CD4-positive, CD25-positive, alpha-beta regulatory T cell (primary cell): Measurements from ENCODE around the gene SETBP1. TPM values are rescaled to one million over a fixed set of nuclear protein-coding genes. Genes with fewer than 3 reads are reported as not detected.
"Not testable (repeated sequence)": the region's sequence is repeated elsewhere in the genome, so short reads cannot be mapped to it uniquely, and the experiment has no call there.

Experiments
- ATAC-seq, 2 donors: fragments of 150-1000 bp; cut with Tn5 transposase; one replicate each; pipeline ENCODE4 v1.10.0; 2021; ENCODE audit warnings: low read depth in 2 of 2, moderate number of reproducible peaks in 2 of 2, moderate library complexity in 1 of 2
- DNase-seq, 3 donors: peaks; one replicate each; pipeline versions ENCODE4 v3.0.0 to v3.0.0-alpha.2; 2012 to 2022; ENCODE audit warnings: mixed read lengths in 1 of 3
- H3K27ac ChIP-seq: one replicate; pipeline ENCODE4 v1.7.0; 2013; ENCODE audit warnings: mild to moderate bottlenecking, low read length; ENCODE audit not compliant: insufficient read depth, poor library complexity, severe bottlenecking
- H3K27me3 ChIP-seq: one replicate; pipeline ENCODE4 v1.7.0; 2013; ENCODE audit warnings: low read length; ENCODE audit not compliant: control insufficient read depth, insufficient read depth
- H3K36me3 ChIP-seq: one replicate; pipeline ENCODE4 v1.7.0; 2013; ENCODE audit warnings: mild to moderate bottlenecking, low read length, moderate library complexity; ENCODE audit not compliant: control insufficient read depth, insufficient read depth
- H3K4me1 ChIP-seq: 2 replicates; pipeline ENCODE4 v1.7.0; 2013; ENCODE audit warnings: mild to moderate bottlenecking, low read length; ENCODE audit not compliant: insufficient read depth, control insufficient read depth, poor library complexity, severe bottlenecking
- H3K4me3 ChIP-seq: one replicate; pipeline ENCODE4 v1.7.0; 2013; ENCODE audit warnings: low read depth, mild to moderate bottlenecking, low read length, moderate library complexity
- H3K9me3 ChIP-seq, 2 experiments: 1 replicate in 1 of 2; 2 replicates in 1 of 2; pipeline ENCODE4 v1.7.0; 2013; ENCODE audit warnings: low read length in 2 of 2, mild to moderate bottlenecking in 1 of 2, moderate library complexity in 1 of 2; ENCODE audit not compliant: control insufficient read depth in 2 of 2
- H3K27ac Mint-ChIP-seq, 3 donors: one replicate each; pipeline ENCODE4 v1.8.0; 2020 to 2022; ENCODE audit warnings: mild to moderate bottlenecking in 3 of 3, mixed read lengths in 3 of 3, moderate library complexity in 2 of 3
- H3K27me3 Mint-ChIP-seq: one replicate; pipeline ENCODE4 v1.8.0; 2022; ENCODE audit warnings: mild to moderate bottlenecking, mixed read lengths
- H3K36me3 Mint-ChIP-seq: one replicate; pipeline ENCODE4 v1.8.0; 2020; ENCODE audit warnings: mixed read lengths
- H3K4me1 Mint-ChIP-seq, 4 donors: one replicate each; pipeline ENCODE4 v1.8.0; 2020 to 2022; ENCODE audit warnings: mixed read lengths in 4 of 4, mild to moderate bottlenecking in 1 of 4
- H3K4me3 Mint-ChIP-seq, 4 donors: one replicate each; pipeline ENCODE4 v1.8.0; 2020 to 2022; ENCODE audit warnings: mild to moderate bottlenecking in 4 of 4, mixed read lengths in 4 of 4, moderate library complexity in 3 of 4
- H3K9me3 Mint-ChIP-seq, 7 donors: one replicate each; pipeline ENCODE4 v1.8.0; 2020 to 2022; ENCODE audit warnings: mixed read lengths in 7 of 7, mild to moderate bottlenecking in 3 of 7, moderate library complexity in 2 of 7
- polyA plus RNA-seq, 4 donors: library from polyadenylated mRNA; unstranded; fragments of 300-500 nt; fragmentation: Illumina TruSeq; gene quantifications; one replicate each; pipeline ENCODE4 v1.2.3, GENCODE V29; 2021
- total RNA-seq: library from RNA; stranded (reverse); gene quantifications from one replicate; pipeline ENCODE4 v1.2.3, GENCODE V29; 2022

SETBP1 gene
- total and polyA plus RNA-seq, 5 donors from 2014 or later, result 0.32 to 1.6 (median 0.38) TPM; not detected in 2

GRCh38 chr18:44716697-44717163 is 36.0 kb downstream of the SETBP1 start:
- H3K9me3 ChIP-seq, result no peaks in the 10 kb centered on the region
- H3K27me3 Mint-ChIP-seq, result no peaks in the 10 kb centered on the region
- no peaks in the 10 kb centered on the region for H3K27me3 ChIP-seq
- no peak overlapping the region for H3K4me3 Mint-ChIP-seq
- H3K36me3 Mint-ChIP-seq, result no peaks in the 10 kb centered on the region
- H3K4me1 ChIP-seq, result no peaks in the 10 kb centered on the region
- H3K4me1 Mint-ChIP-seq, result peaks cover 3 to 16% (median 12%) of the 10 kb centered on the region in 4 donors
- no peak for ATAC-seq
- H3K9me3 Mint-ChIP-seq, result peaks cover 0 to 3% (median 0%) of the 10 kb centered on the region in 7 donors
- no peak overlapping the region for H3K4me3 ChIP-seq
- no peaks in the 10 kb centered on the region for H3K36me3 ChIP-seq
- H3K27ac Mint-ChIP-seq, result no peak overlapping the region
- peak in 1 of 3 donors; percentile 50 for DNase-seq
- no peak overlapping the region for H3K27ac ChIP-seq

- no peaks in the 10 kb centered on the region for H3K9me3 ChIP-seq
- peaks cover 10% of the 10 kb centered on the region for H3K4me1 ChIP-seq
- Mint-ChIP-seq H3K4me1 (peaks cover 20 to 35% (median 25%) of the 10 kb centered on the region in 4 donors), H3K4me3 (no peak overlapping the region), H3K27me3 (no peaks in the 10 kb centered on the region), H3K27ac (peak overlapping the region in 1 of 3 donors; percentile 21), H3K36me3 (no peaks in the 10 kb centered on the region), H3K9me3 (peaks cover 0 to 3% (median 0%) of the 10 kb centered on the region in 7 donors)
- no peak overlapping the region for H3K4me3 ChIP-seq
- no peak overlapping the region for H3K27ac ChIP-seq
- no peaks in the 10 kb centered on the region for H3K36me3 ChIP-seq
- no peak for DNase-seq
- no peaks in the 10 kb centered on the region for H3K27me3 ChIP-seq
- ATAC-seq, result no peak
Observed at GRCh38 chr18:44719519-44720060, 38.9 kb downstream of the SETBP1 start.

- ATAC-seq, H3K27me3 Mint-ChIP-seq, DNase-seq, H3K36me3 ChIP-seq, H3K4me3 ChIP-seq, H3K27ac ChIP-seq, H3K9me3 ChIP-seq, H3K4me3 Mint-ChIP-seq, H3K36me3 Mint-ChIP-seq, H3K27me3 ChIP-seq, H3K9me3 Mint-ChIP-seq: not testable (repeated sequence)
- peaks cover 33 to 57% (median 46%) of the 10 kb centered on the region in 4 donors for H3K4me1 Mint-ChIP-seq
- peaks cover 32% of the 10 kb centered on the region for H3K4me1 ChIP-seq
- peak overlapping the region; percentile 1 to 78 (median 21) for H3K27ac Mint-ChIP-seq
Observed at GRCh38 chr18:44721748-44722147, 41.1 kb downstream of the SETBP1 start.

- no peaks in the 10 kb centered on the region for H3K9me3 ChIP-seq
- Mint-ChIP-seq H3K4me3 (peak overlapping the region in 1 of 4 donors; percentile 19), H3K36me3 (no peaks in the 10 kb centered on the region), H3K27ac (peak overlapping the region; percentile 33 to 86 (median 74)), H3K27me3 (no peaks in the 10 kb centered on the region), H3K4me1 (peaks cover 24 to 57% (median 51%) of the 10 kb centered on the region in 4 donors), H3K9me3 (no peaks in the 10 kb centered on the region)
- H3K27me3 ChIP-seq, result no peaks in the 10 kb centered on the region
- no peak overlapping the region for H3K27ac ChIP-seq
- ATAC-seq, result no peak
- H3K4me1 ChIP-seq, result peaks cover 41% of the 10 kb centered on the region
- H3K4me3 ChIP-seq, result no peak overlapping the region
- no peaks in the 10 kb centered on the region for H3K36me3 ChIP-seq
- DNase-seq, result no peak
Observed at GRCh38 chr18:44723411-44723810, 42.7 kb downstream of the SETBP1 start.

- peaks cover 41% of the 10 kb centered on the region for H3K4me1 ChIP-seq
- no peaks in the 10 kb centered on the region for H3K27me3 ChIP-seq
- H3K27ac Mint-ChIP-seq, result peak overlapping the region; percentile 33 to 86 (median 85)
- H3K4me1 Mint-ChIP-seq, result peaks cover 22 to 63% (median 53%) of the 10 kb centered on the region in 4 donors
- no peaks in the 10 kb centered on the region for H3K9me3 Mint-ChIP-seq
- peak in 1 of 2 donors; percentile 12 for ATAC-seq
- peak overlapping the region; percentile 18 for H3K27ac ChIP-seq
- H3K36me3 ChIP-seq, result no peaks in the 10 kb centered on the region
- H3K4me3 ChIP-seq, result no peak overlapping the region
- no peaks in the 10 kb centered on the region for H3K9me3 ChIP-seq
- H3K4me3 Mint-ChIP-seq, result peak overlapping the region in 3 of 4 donors; percentile 12 to 73 (median 66)
- no peaks in the 10 kb centered on the region for H3K36me3 Mint-ChIP-seq
- peak in 1 of 3 donors; percentile 51 for DNase-seq
- no peaks in the 10 kb centered on the region for H3K27me3 Mint-ChIP-seq
Observed at GRCh38 chr18:44724105-44724778, 43.6 kb downstream of the SETBP1 start.

GRCh38 chr18:44725300-44726058 is 44.8 kb downstream of the SETBP1 start:
- ATAC-seq (peak; percentile 79 to 82), DNase-seq (peak; percentile 19 to 91 (median 36))
- no peaks in the 10 kb centered on the region for H3K36me3 Mint-ChIP-seq
- Histone ChIP-seq H3K4me1 (peaks cover 41% of the 10 kb centered on the region), H3K27me3 (no peaks in the 10 kb centered on the region), H3K4me3 (peak overlapping the region; percentile 65), H3K27ac (peak overlapping the region; percentile 63), H3K9me3 (no peaks in the 10 kb centered on the region), H3K36me3 (no peaks in the 10 kb centered on the region)
- H3K4me1 Mint-ChIP-seq, result peaks cover 33 to 74% (median 59%) of the 10 kb centered on the region in 4 donors
- H3K9me3 Mint-ChIP-seq, result no peaks in the 10 kb centered on the region
- H3K4me3 Mint-ChIP-seq, result peak overlapping the region; percentile 66 to 77 (median 70)
- H3K27ac Mint-ChIP-seq, result peak overlapping the region; percentile 85 to 91 (median 86)
- no peaks in the 10 kb centered on the region for H3K27me3 Mint-ChIP-seq

GRCh38 chr18:44726059-44726421 is 45.4 kb downstream of the SETBP1 start:
- H3K4me1 Mint-ChIP-seq, result peaks cover 33 to 80% (median 59%) of the 10 kb centered on the region in 4 donors
- peak overlapping the region; percentile 65 for H3K4me3 ChIP-seq

More at GRCh38 chr18:44726059-44726421, 45.4 kb downstream of the SETBP1 start:
- H3K27ac ChIP-seq, result peak overlapping the region; percentile 63
- peaks cover 41% of the 10 kb centered on the region for H3K4me1 ChIP-seq
- Mint-ChIP-seq H3K27ac (peak overlapping the region; percentile 85 to 91 (median 86)), H3K36me3 (no peaks in the 10 kb centered on the region), H3K27me3 (no peaks in the 10 kb centered on the region), H3K4me3 (peak overlapping the region; percentile 66 to 77 (median 70)), H3K9me3 (no peaks in the 10 kb centered on the region)
- no peak for ATAC-seq
- H3K27me3 ChIP-seq, result no peaks in the 10 kb centered on the region
- DNase-seq, result no peak
- H3K9me3 ChIP-seq, result no peaks in the 10 kb centered on the region
- H3K36me3 ChIP-seq, result no peaks in the 10 kb centered on the region
